ENCODE measurements around the gene OS9.

OS9 gene

GRCh38 chr12:57769594-57769993 is 75.7 kb downstream of the OS9 start:
- FAIRE-seq, result no peak

- FAIRE-seq, result no peak
Observed at GRCh38 chr12:57770734-57771133, 76.8 kb downstream of the OS9 start.

Data from endometrium (tissue), 2 donors.